Testis (tissue), 3 donors: ENCODE data around the gene LEMD2. TPM values are rescaled to one million over a fixed set of nuclear protein-coding genes. Genes with fewer than 3 reads are reported as not detected.

Experiments
- DNase-seq: peaks from one replicate; pipeline ENCODE4 v3.0.0-alpha.2; 2019
- H3K27ac ChIP-seq, 2 donors: fragments of 200-600 bp; sonication (generic); one replicate each; pipeline ENCODE4 v1.5.1; 2019
- H3K27me3 ChIP-seq: fragments of 200-600 bp; sonication (generic); one replicate; pipeline ENCODE4 v1.5.1; 2019
- H3K36me3 ChIP-seq: fragments of 200-600 bp; sonication (generic); one replicate; pipeline ENCODE4 v1.5.1; 2017; ENCODE audit warnings: low read depth; ENCODE audit errors: missing control alignments
- H3K4me1 ChIP-seq: fragments of 200-600 bp; sonication (generic); one replicate; pipeline ENCODE4 v1.5.1; 2019
- H3K4me3 ChIP-seq, 2 donors: fragments of 200-600 bp; sonication (generic); one replicate each; pipeline ENCODE4 v1.5.1; 2017 to 2019
- H3K9me3 ChIP-seq: fragments of 200-600 bp; sonication (generic); one replicate; pipeline ENCODE4 v1.5.1; 2017
- CTCF ChIP-seq, 3 experiments: fragments of 450-650 bp in 2 of 3; fragments of 200-600 bp in 1 of 3; sonication (generic) in 1 of 3; IDR thresholded peaks; one replicate each; pipeline ENCODE4 v1.5.1; 2016 to 2019; ENCODE audit warnings: antibody characterized with exemption in 3 of 3, mild to moderate bottlenecking in 2 of 3, moderate library complexity in 1 of 3
- POLR2A ChIP-seq: fragments of 450-650 bp; IDR thresholded peaks from one replicate; pipeline ENCODE4 v1.6.1; 2017; ENCODE audit warnings: antibody characterized with exemption, mild to moderate bottlenecking, moderate library complexity
- WGBS, 2 donors: methylation state at CpG; one replicate each; pipeline ENCODE4 v1.1.5; 2018; 5-methylcytosine and 5-hydroxymethylcytosine counted together
- intact Hi-C: fragments of 100-400 bp; cut with DNase I; formaldehyde crosslinking; loops from one replicate; pipeline ENCODE4 v1.15.1; 2023; ENCODE audit warnings: low total_unique reads
- polyA plus RNA-seq: library from polyadenylated mRNA; stranded (reverse); fragments of 350-450 nt; fragmentation: Illumina TruSeq; extraction: RNeasy Lipid Tissue Mini Kit (QIAGEN cat#74804); gene quantifications from one replicate; pipeline ENCODE4 v1.2.3, GENCODE V29; 2014; ENCODE audit warnings: low read depth, low replicate concordance; ENCODE audit not compliant: insufficient read depth
- total RNA-seq, 2 donors: library from RNA; depleted of rRNA; stranded (reverse); fragments of >200 nt; gene quantifications; one replicate each; pipeline ENCODE4 v1.2.3, GENCODE V29; 2016

LEMD2 gene
- total and polyA plus RNA-seq, 3 donors from 2014 or later = 71.2 to 89.5 (median 77.0) TPM

GRCh38 chr6:33740204-33740608 is 48.7 kb downstream of the LEMD2 start:
- Histone ChIP-seq H3K9me3 (no peaks in the 10 kb centered on the region), H3K27me3 (no peaks in the 10 kb centered on the region), H3K4me1 (peaks cover 4% of the 10 kb centered on the region), H3K27ac (no peak overlapping the region), H3K4me3 (no peak overlapping the region), H3K36me3 (no peaks in the 10 kb centered on the region)
- intact Hi-C loops = no loop called here
- WGBS, 2 donors = 95 to 98% methylated on average over 3 to 6 of the region's 6 CpGs
- no peak for DNase-seq
- TF ChIP-seq POLR2A = no peak
- TF ChIP-seq CTCF (IDR thresholded peaks at IDR 0.05) = no peak

- H3K4me3 ChIP-seq = no peak overlapping the region
- WGBS, 2 donors = 91 to 97% methylated on average over 5 of the region's 5 CpGs
- H3K36me3 ChIP-seq = no peaks in the 10 kb centered on the region
- peaks cover 4% of the 10 kb centered on the region for H3K4me1 ChIP-seq
- TF ChIP-seq POLR2A = no peak
- no peak for TF ChIP-seq CTCF (IDR thresholded peaks at IDR 0.05)
- no peak overlapping the region for H3K27ac ChIP-seq
- intact Hi-C loops = no loop called here
- DNase-seq = no peak
- no peaks in the 10 kb centered on the region for H3K9me3 ChIP-seq
- H3K27me3 ChIP-seq = no peaks in the 10 kb centered on the region
Observed at GRCh38 chr6:33739571-33739970, 49.4 kb downstream of the LEMD2 start.

GRCh38 chr6:33738879-33739278 is 50.1 kb downstream of the LEMD2 start:
- DNase-seq = no peak
- no peak overlapping the region for H3K4me3 ChIP-seq
- H3K9me3 ChIP-seq = no peaks in the 10 kb centered on the region
- WGBS, 2 donors = 94 to 96% methylated on average over 4 to 5 of the region's 5 CpGs
- no peak overlapping the region for H3K27ac ChIP-seq
- H3K4me1 ChIP-seq = peaks cover 4% of the 10 kb centered on the region
- intact Hi-C loops = no loop called here
- H3K27me3 ChIP-seq = no peaks in the 10 kb centered on the region
- H3K36me3 ChIP-seq = no peaks in the 10 kb centered on the region
- TF ChIP-seq POLR2A (no peak), CTCF (IDR thresholded peaks at IDR 0.05) (no peak)

GRCh38 chr6:33738153-33738552 is 50.8 kb downstream of the LEMD2 start:
- Histone ChIP-seq H3K4me1 (peaks cover 4% of the 10 kb centered on the region), H3K4me3 (no peak overlapping the region), H3K27me3 (no peaks in the 10 kb centered on the region), H3K9me3 (no peaks in the 10 kb centered on the region), H3K36me3 (no peaks in the 10 kb centered on the region), H3K27ac (no peak overlapping the region)
- 96 to 99% methylated on average over 9 of the region's 9 CpGs for WGBS, 2 donors
- no peak for TF ChIP-seq POLR2A
- no peak for TF ChIP-seq CTCF (IDR thresholded peaks at IDR 0.05)
- intact Hi-C loops = no loop called here
- no peak for DNase-seq

GRCh38 chr6:33737267-33738026 is 51.5 kb downstream of the LEMD2 start:
- H3K4me1 ChIP-seq = peaks cover under 1% of the 10 kb centered on the region
- WGBS, 2 donors = 79 to 81% methylated on average over 9 to 15 of the region's 15 CpGs
- no peaks in the 10 kb centered on the region for H3K27me3 ChIP-seq
- no peak overlapping the region for H3K27ac ChIP-seq
- intact Hi-C loops = no loop called here
- DNase-seq = no peak
- TF ChIP-seq POLR2A (no peak), CTCF (IDR thresholded peaks at IDR 0.05) (no peak)
- no peaks in the 10 kb centered on the region for H3K36me3 ChIP-seq
- H3K9me3 ChIP-seq = no peaks in the 10 kb centered on the region
- H3K4me3 ChIP-seq = no peak overlapping the region
